Stimulated activated CD4-positive, alpha-beta T cell treated with anti-CD3 and anti-CD28 coated beads, Interleukin-15, amount 100 ng/mL, for 48 hours (primary cell): ENCODE data around the gene SDF4.

Source experiments
- DNase-seq, 2 donors: peaks; one replicate each; pipeline ENCODE4 v3.0.0-alpha.2; 2020; ENCODE audit warnings: low read depth in 2 of 2

The SDF4 gene

GRCh38 chr1:1228187-1228586, 3.6 kb downstream of the SDF4 start:
- DNase-seq: no peak

DNA sequence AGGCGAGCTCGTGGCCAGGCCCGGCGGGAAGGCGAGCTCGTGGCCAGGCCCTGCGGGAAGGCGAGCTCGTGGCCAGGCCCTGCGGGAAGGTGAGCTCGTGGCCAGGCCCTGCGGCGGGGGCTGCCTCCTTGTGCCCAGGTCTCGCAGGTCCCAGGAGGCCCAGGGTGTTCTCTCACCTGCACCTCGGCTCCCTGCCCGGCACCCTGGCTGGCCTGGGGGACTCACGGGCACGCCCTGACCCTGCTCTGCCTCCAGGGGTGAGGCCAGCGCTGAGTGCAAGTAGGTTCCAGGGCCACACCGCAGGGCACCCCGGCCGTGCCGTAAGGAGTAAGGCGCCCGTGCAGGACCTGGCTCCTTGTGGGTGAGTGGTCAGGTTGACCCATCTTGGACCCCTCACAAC, 4.4 kb downstream of the SDF4 start:
- no peak for DNase-seq

DNA sequence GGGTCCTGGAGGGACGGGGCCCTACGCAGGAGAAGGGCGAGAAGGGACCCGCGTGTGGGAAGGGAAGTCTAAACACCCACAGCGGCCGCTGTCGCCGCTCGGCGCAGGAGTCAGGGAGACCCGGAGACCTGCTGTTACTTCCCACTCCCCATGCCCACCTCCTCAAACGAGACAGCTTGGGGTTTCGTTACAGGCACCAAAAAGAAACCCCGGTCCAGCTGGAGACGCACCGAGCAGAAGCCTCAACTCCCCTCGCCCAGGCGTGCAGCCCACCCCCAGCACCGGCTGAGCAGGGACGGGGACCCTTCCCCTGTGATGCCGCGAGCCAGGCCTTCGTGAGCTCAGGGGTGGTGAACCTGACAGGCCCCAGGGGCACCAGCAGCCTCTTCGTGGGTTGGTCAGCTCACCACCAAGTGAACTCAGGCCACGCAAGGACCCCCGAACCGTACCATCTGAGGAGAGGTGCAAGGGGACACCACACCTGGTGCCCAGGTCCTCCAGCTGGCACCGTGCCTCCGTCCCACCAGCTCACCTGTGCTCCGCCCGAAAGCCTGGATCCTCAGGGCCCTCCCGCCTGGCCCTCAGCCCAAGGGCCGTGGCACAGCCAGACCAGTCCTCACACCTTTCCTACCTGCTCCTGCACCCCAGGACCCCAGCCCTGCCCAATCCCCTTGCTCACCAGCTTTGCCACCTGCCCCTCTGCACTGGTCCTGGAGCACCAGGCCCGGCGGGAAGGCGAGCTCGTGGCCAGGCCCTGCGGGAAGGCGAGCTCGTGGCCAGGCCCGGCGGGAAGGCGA, 5.0 kb downstream of the SDF4 start:
- no peak for DNase-seq

DNA sequence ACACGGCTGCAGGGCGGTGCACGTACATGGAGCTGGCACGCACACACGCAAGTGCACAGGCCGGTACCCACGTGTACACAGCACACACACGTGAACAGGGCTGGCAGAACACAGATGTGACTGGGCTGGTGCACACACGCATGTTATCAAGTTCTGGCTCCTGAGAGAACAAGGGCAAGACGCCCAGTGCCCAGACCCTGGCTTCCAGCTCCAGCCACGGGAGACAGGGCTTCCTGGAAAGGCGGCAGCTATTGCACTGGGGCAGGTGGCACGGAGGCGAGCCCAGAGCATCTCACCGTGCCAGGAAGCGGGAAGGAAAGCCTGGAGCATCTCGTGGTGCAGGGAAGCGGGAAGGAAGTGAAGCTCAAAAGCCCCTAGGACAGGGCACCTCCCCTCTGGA, 5.9 kb downstream of the SDF4 start:
- no peak for DNase-seq

GRCh38 chr1:1225238-1225845, 6.5 kb downstream of the SDF4 start:
- no peak for DNase-seq

GRCh38 chr1:1223891-1224290, 7.9 kb downstream of the SDF4 start:
- DNase-seq: no peak

DNA sequence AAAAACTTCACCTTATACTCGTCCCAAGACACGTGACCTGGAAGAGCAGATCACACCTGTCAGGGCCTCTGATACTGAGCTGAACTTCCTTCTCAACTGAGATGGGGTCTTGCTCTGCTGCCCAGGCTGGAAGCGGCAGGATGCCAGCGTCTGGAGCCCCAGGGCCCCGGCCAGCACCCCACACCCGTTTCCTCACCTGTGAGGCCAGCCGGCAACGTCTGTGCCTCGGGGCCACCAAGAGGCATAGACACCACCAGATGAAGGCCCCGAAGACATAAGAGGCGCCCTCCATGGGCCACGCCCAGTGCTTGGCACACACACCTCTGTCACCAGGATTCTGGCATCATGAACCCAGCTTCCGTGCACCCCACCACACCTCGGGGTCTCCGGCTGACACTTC, 8.5 kb downstream of the SDF4 start:
- DNase-seq: no peak

DNA sequence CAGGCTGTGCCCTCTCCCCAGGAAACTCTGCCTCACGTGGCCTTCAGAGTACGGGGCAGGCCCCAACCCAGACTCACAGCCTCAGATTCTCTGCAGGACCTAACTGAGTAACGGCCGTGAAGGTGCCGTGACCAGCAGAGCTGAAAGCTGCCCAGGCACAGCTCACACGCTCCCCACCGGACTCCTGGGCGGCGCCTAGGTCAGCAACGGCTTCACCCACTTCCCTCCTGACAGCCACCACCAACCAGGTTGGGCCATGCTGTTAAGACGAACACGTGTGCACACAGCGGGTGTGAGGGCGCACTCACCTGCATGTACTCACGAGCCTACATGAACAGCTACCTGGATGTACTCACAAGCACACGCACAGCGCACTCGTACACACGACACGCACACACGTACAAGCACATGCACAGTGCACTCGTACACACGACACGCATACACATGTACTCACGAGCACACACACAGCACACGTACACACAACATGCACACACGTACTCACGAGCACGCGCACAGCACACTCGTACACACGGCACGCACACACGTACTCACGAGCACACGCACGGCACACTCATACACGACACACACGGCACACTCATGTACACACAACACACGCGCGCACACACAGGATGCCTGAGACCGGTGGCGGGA, 9.1 kb downstream of the SDF4 start:
- DNase-seq: no peak

- DNase-seq: no peak
Measured at GRCh38 chr1:1221887-1222574, 9.8 kb downstream of the SDF4 start.

GRCh38 chr1:1220197-1220596, 11.6 kb downstream of the SDF4 start:
- no peak for DNase-seq

GRCh38 chr1:1219341-1219740, 12.5 kb downstream of the SDF4 start:
- DNase-seq: peak in 1 of 2 donors; percentile 47

GRCh38 chr1:1218524-1219200, 13.1 kb downstream of the SDF4 start:
- no peak for DNase-seq

DNA sequence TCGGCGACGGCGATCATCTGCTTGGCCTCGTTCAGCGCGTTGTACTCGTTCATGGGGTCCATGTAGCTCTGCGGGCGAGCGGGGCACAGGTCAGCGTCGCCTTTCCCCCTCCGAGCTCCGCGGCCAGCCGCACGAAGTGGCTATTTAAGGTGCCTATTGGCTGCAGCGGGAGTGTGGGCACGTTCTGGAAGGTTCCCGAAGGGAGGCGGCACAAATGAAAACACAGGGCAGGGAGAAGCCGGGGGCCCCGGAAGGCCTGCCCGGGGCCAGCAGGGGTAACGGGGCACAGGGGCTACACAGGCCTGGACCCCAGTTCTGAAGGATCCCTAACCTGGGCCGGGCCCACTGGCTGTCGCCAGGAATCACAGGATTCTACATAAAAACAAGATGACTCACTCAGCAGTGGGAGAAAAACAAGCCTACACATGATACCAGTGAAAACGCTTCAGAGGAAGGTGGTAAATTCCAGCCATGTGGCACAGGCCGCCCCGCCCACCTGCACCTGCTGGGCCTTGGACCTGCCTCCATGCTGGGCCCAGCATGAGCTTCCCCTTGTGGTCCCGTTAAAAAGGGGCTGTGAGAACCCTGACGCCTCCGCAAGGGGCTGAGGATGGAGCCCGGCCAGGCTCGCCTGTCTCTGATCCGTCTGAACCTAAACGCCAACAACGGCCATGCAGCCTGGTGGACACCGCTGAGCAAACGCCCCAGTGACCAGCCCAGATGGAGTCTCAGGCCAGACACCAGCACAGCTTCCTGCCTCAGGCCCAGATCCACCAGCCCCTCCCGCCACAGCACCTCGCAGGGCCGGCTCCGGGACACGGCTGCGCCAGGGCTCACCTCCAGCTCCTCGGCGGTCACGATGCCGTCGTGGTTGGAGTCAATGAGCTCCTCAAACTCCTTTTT, 13.9 kb downstream of the SDF4 start:
- peak in 1 of 2 donors; percentile 51 for DNase-seq

GRCh38 chr1:1216770-1217620, 14.8 kb downstream of the SDF4 start:
- DNase-seq: peak in 1 of 2 donors; percentile 52

- DNase-seq: no peak
Measured at GRCh38 chr1:1215881-1216605, 15.8 kb downstream of the SDF4 start.

GRCh38 chr1:1215080-1215676, 16.6 kb downstream of the SDF4 start:
- DNase-seq: no peak

GRCh38 chr1:1213345-1214265, 18.2 kb downstream of the SDF4 start, which contains the start of gene TNFRSF4:
Gene TNFRSF4 (minus strand): TSS chr1:1214153. CDS start chr1:1214127, 26 bp downstream.
- no peak for DNase-seq
